ENCODE measurements around the gene TMEM80. TPM values are rescaled to one million over a fixed set of nuclear protein-coding genes. Genes with fewer than 3 reads are reported as not detected.
A peak's percentile ranks its signal among the peaks of the same experiment; 100 is the strongest.

TMEM80 gene
- total RNA-seq, 1 experiment from 2014 or later: 29.9 TPM

- no peaks in the 10 kb centered on the region for H3K4me1 Mint-ChIP-seq (ENCODE audit: low read depth, unreplicated experiment)
- H3K27me3 Mint-ChIP-seq (ENCODE audit: unreplicated experiment): no peaks in the 10 kb centered on the region
- intact Hi-C loops (cut with micrococcal nuclease; ENCODE audit: unreplicated experiment): no loop called here
- no peaks in the 10 kb centered on the region for H3K9me3 Mint-ChIP-seq (ENCODE audit: low read depth, unreplicated experiment)
- no TSS peak for BruUV-seq (replicated peaks)
- TF ChIP-seq, protein P1, sequence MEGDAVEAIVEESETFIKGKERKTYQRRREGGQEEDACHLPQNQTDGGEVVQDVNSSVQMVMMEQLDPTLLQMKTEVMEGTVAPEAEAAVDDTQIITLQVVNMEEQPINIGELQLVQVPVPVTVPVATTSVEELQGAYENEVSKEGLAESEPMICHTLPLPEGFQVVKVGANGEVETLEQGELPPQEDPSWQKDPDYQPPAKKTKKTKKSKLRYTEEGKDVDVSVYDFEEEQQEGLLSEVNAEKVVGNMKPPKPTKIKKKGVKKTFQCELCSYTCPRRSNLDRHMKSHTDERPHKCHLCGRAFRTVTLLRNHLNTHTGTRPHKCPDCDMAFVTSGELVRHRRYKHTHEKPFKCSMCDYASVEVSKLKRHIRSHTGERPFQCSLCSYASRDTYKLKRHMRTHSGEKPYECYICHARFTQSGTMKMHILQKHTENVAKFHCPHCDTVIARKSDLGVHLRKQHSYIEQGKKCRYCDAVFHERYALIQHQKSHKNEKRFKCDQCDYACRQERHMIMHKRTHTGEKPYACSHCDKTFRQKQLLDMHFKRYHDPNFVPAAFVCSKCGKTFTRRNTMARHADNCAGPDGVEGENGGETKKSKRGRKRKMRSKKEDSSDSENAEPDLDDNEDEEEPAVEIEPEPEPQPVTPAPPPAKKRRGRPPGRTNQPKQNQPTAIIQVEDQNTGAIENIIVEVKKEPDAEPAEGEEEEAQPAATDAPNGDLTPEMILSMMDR (IDR thresholded peaks at IDR 0.05; ENCODE audit: unreplicated experiment): peak; percentile 85
- CTCF ChIA-PET: interaction anchor here (0.6 kb wide), 1 partner anchor 45 kb away, joined by 3 read pairs; no protein-coding TSS in a partner anchor
- peak; percentile 72 for DNase-seq
- H3K27ac Mint-ChIP-seq (ENCODE audit: unreplicated experiment): no peak overlapping the region
- H3K36me3 Mint-ChIP-seq (ENCODE audit: insufficient read depth, unreplicated experiment): peaks cover 24% of the 10 kb centered on the region
- H3K4me3 Mint-ChIP-seq (ENCODE audit: low read depth, unreplicated experiment): no peak overlapping the region
Measured at GRCh38 chr11:662689-663274, 32.8 kb upstream of the TMEM80 start.

DNA sequence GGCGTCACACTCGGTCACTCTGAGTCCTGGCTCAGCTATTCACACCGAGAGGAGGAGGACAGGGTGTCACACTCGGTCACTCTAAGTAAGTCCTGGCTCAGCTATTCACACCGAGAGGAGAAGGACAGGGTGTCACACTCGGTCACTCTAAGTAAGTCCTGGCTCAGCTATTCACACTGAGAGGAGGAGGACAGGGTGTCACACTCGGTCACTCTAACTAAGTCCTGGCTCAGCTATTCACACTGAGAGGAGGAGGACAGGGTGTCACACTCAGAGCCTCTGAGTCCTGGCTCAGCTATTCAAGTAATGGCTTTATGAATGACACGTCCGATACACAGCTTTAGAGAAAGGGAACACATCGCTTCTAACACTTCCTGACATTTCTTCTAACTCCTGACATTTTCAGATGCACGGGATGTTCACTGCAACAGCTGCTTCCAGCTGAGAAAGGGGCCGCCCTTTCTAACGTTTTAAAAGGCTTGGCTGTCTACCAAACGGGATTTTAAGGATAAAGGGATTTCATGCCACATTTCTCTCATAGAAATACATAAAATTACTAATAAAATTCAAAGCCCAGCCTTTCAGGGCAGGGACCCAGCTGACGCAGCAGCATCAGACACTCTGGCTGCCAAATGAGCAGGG is 30.4 kb upstream of the TMEM80 start:
- Mint-ChIP-seq H3K27ac (ENCODE audit: unreplicated experiment) (no peak overlapping the region), H3K4me1 (ENCODE audit: low read depth, unreplicated experiment) (no peaks in the 10 kb centered on the region), H3K27me3 (ENCODE audit: unreplicated experiment) (no peaks in the 10 kb centered on the region), H3K36me3 (ENCODE audit: insufficient read depth, unreplicated experiment) (peaks cover 24% of the 10 kb centered on the region), H3K9me3 (ENCODE audit: low read depth, unreplicated experiment) (no peaks in the 10 kb centered on the region), H3K4me3 (ENCODE audit: low read depth, unreplicated experiment) (no peak overlapping the region)
- no peak for DNase-seq
- no TSS peak for BruUV-seq (replicated peaks)
- TF ChIP-seq, protein P1 (IDR thresholded peaks at IDR 0.05; ENCODE audit: unreplicated experiment): no peak
- intact Hi-C loops (cut with micrococcal nuclease; ENCODE audit: unreplicated experiment): no loop called here
- CTCF ChIA-PET: no interaction called here

- intact Hi-C loops (cut with micrococcal nuclease; ENCODE audit: unreplicated experiment): no loop called here
- CTCF ChIA-PET: no interaction called here
- H3K27me3 Mint-ChIP-seq (ENCODE audit: unreplicated experiment): no peaks in the 10 kb centered on the region
- TF ChIP-seq, protein P1 (IDR thresholded peaks at IDR 0.05; ENCODE audit: unreplicated experiment): no peak
- H3K27ac Mint-ChIP-seq (ENCODE audit: unreplicated experiment): no peak overlapping the region
- no peaks in the 10 kb centered on the region for H3K9me3 Mint-ChIP-seq (ENCODE audit: low read depth, unreplicated experiment)
- BruUV-seq (replicated peaks): no TSS peak
- no peak overlapping the region for H3K4me3 Mint-ChIP-seq (ENCODE audit: low read depth, unreplicated experiment)
- no peaks in the 10 kb centered on the region for H3K4me1 Mint-ChIP-seq (ENCODE audit: low read depth, unreplicated experiment)
- no peak for DNase-seq
- peaks cover 24% of the 10 kb centered on the region for H3K36me3 Mint-ChIP-seq (ENCODE audit: insufficient read depth, unreplicated experiment)
Measured at GRCh38 chr11:665704-666281, 29.8 kb upstream of the TMEM80 start.

DNA sequence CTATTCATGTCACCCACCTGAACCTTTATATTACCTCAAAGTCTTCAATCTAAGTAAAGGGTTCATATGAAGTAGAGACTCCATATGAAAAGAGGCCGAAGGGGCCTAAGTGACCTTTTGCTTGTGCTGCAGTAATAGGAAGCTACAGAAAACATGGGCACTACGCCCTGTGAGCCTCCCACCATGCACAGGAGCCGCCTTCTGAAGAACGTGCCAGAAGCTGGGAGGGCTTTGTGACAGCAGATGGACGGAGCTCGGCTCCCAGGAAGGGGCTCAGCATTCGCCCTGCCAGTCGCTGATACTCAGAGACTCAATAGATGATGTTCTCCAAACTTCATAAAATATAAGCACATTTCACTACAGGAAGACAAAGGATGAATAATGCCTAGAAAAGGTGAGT is 21.8 kb upstream of the TMEM80 start:
- intact Hi-C loops (cut with micrococcal nuclease; ENCODE audit: unreplicated experiment): no loop called here
- no peaks in the 10 kb centered on the region for H3K9me3 Mint-ChIP-seq (ENCODE audit: low read depth, unreplicated experiment)
- DNase-seq: no peak
- BruUV-seq (replicated peaks): no TSS peak
- H3K27me3 Mint-ChIP-seq (ENCODE audit: unreplicated experiment): no peaks in the 10 kb centered on the region
- no peaks in the 10 kb centered on the region for H3K4me1 Mint-ChIP-seq (ENCODE audit: low read depth, unreplicated experiment)
- TF ChIP-seq, protein P1 (IDR thresholded peaks at IDR 0.05; ENCODE audit: unreplicated experiment): no peak
- no peak overlapping the region for H3K4me3 Mint-ChIP-seq (ENCODE audit: low read depth, unreplicated experiment)
- CTCF ChIA-PET: no interaction called here
- H3K36me3 Mint-ChIP-seq (ENCODE audit: insufficient read depth, unreplicated experiment): peaks cover 46% of the 10 kb centered on the region
- H3K27ac Mint-ChIP-seq (ENCODE audit: unreplicated experiment): no peak overlapping the region
